Colonic mucosa (tissue), 4 donors: ENCODE results near the gene GPR156. TPM values are rescaled to one million over a fixed set of nuclear protein-coding genes. Genes with fewer than 3 reads are reported as not detected.
"Not testable (repeated sequence)": the region's sequence is repeated elsewhere in the genome, so short reads cannot be mapped to it uniquely, and the experiment has no call there.

Source experiments
- DNase-seq: peaks from one replicate; pipeline ENCODE4 v3.0.0-alpha.2; 2020
- H3K27ac ChIP-seq: fragments of 200-600 bp; one replicate; pipeline ENCODE4 v1.8.0; 2021
- H3K27me3 ChIP-seq: fragments of 200-600 bp; one replicate; pipeline ENCODE4 v1.8.0; 2021
- H3K36me3 ChIP-seq: fragments of 200-600 bp; one replicate; pipeline ENCODE4 v1.8.0; 2021
- H3K4me1 ChIP-seq: fragments of 200-600 bp; one replicate; pipeline ENCODE4 v1.8.0; 2021; ENCODE audit warnings: mild to moderate bottlenecking
- H3K4me3 ChIP-seq: fragments of 200-600 bp; one replicate; pipeline ENCODE4 v1.8.0; 2021
- H3K9ac ChIP-seq, 2 donors: one replicate each; pipeline ENCODE4 v1.7.0; 2013; ENCODE audit warnings: control low read depth in 2 of 2, low read depth in 2 of 2, low read length in 2 of 2
- H3K9me3 ChIP-seq: fragments of 200-600 bp; one replicate; pipeline ENCODE4 v1.8.0; 2021
- CTCF ChIP-seq: fragments of 200-600 bp; IDR thresholded peaks from one replicate; pipeline ENCODE4 v1.8.0; 2022; ENCODE audit warnings: antibody characterized with exemption, mild to moderate bottlenecking
- intact Hi-C: fragments of 100-400 bp; cut with DNase I; formaldehyde crosslinking; loops from one replicate; pipeline ENCODE4 v1.14.1; 2022
- total RNA-seq, 2 donors: library from RNA; stranded (reverse); fragmentation: NEBNext Ultra II Directional in 1 of 2; extraction: Animal tissue kit (Norgen Biotek cat#: 25700) in 1 of 2; gene quantifications; one replicate each; pipeline ENCODE4 v1.2.1, GENCODE V29; 2021
- donor health status: healthy.
- donor health status: DM: no; HTN: no; CAD: no.
- donor health status: DM: no; HTN: no; CAD: no.

Gene GPR156
- total RNA-seq, result under 1 TPM in 1 of 2 donors, not detected in 1; 0.07 TPM

GRCh38 chr3:120284747-120285507 lies at the start of gene GPR156:
GPR156 (minus strand) TSS chr3:120285222; CDS start chr3:120244098, 41,124 bp downstream.
- peaks cover 8% of the 10 kb centered on the region for H3K27me3 ChIP-seq

GRCh38 chr3:120332646-120333045 lies 47.6 kb upstream of the GPR156 start:
- intact Hi-C loops, result no loop called here
- no peaks in the 10 kb centered on the region for H3K27me3 ChIP-seq
- TF ChIP-seq CTCF, result no peak
- DNase-seq, result no peak
- H3K9me3 ChIP-seq, result no peaks in the 10 kb centered on the region
- no peak overlapping the region for H3K9ac ChIP-seq
- no peak overlapping the region for H3K27ac ChIP-seq
- no peaks in the 10 kb centered on the region for H3K4me1 ChIP-seq
- H3K36me3 ChIP-seq, result no peaks in the 10 kb centered on the region
- no peak overlapping the region for H3K4me3 ChIP-seq

More at GRCh38 chr3:120284747-120285507, at the start of gene GPR156:
- Histone ChIP-seq H3K27ac (no peak within 1 kb of the TSS), H3K4me3 (peak within 1 kb of the TSS; percentile 23), H3K9me3 (no peaks in the 10 kb centered on the region), H3K36me3 (no peaks in the 10 kb centered on the region), H3K4me1 (no peaks in the 10 kb centered on the region), H3K9ac (no peak within 1 kb of the TSS)
- DNase-seq, result no peak
- intact Hi-C loops, result no loop called here
- TF ChIP-seq CTCF, result no peak

- no peaks in the 10 kb centered on the region for H3K9me3 ChIP-seq
- no peaks in the 10 kb centered on the region for H3K27me3 ChIP-seq
- no peaks in the 10 kb centered on the region for H3K36me3 ChIP-seq
- H3K4me3 ChIP-seq, result no peak overlapping the region
- H3K27ac ChIP-seq, result no peak overlapping the region
- no peak for DNase-seq
- no peak overlapping the region for H3K9ac ChIP-seq
- intact Hi-C loops, result no loop called here
- TF ChIP-seq CTCF, result no peak
- H3K4me1 ChIP-seq, result no peaks in the 10 kb centered on the region
These were observed 46.1 kb upstream of the GPR156 start for GRCh38 chr3:120331076-120331475.

GRCh38 chr3:120326784-120327183 lies 41.8 kb upstream of the GPR156 start:
- no peak for DNase-seq
- H3K9me3 ChIP-seq, result no peaks in the 10 kb centered on the region
- H3K27ac ChIP-seq, result no peak overlapping the region
- H3K4me1 ChIP-seq, result no peaks in the 10 kb centered on the region
- H3K9ac ChIP-seq, result no peak overlapping the region
- H3K4me3 ChIP-seq, result no peak overlapping the region
- H3K27me3 ChIP-seq, result no peaks in the 10 kb centered on the region
- no peaks in the 10 kb centered on the region for H3K36me3 ChIP-seq
- TF ChIP-seq CTCF, result no peak
- intact Hi-C loops, result no loop called here

- no peak for DNase-seq
- no peak for TF ChIP-seq CTCF
- no peaks in the 10 kb centered on the region for H3K27me3 ChIP-seq
These were observed 39.2 kb upstream of the GPR156 start for GRCh38 chr3:120324190-120324589.

GRCh38 chr3:120323761-120324160 lies 38.7 kb upstream of the GPR156 start:
- H3K27ac ChIP-seq, H3K4me1 ChIP-seq, H3K9ac ChIP-seq, H3K9me3 ChIP-seq, DNase-seq, H3K27me3 ChIP-seq, H3K36me3 ChIP-seq, intact Hi-C loops, H3K4me3 ChIP-seq: not testable (repeated sequence)

More at GRCh38 chr3:120324190-120324589, 39.2 kb upstream of the GPR156 start:
- Histone ChIP-seq H3K36me3 (no peaks in the 10 kb centered on the region), H3K4me3 (no peak overlapping the region), H3K9ac (no peak overlapping the region), H3K9me3 (no peaks in the 10 kb centered on the region), H3K27ac (no peak overlapping the region), H3K4me1 (no peaks in the 10 kb centered on the region)
- intact Hi-C loops, result no loop called here
